ENCODE measurements around the gene ZDHHC3. TPM values are rescaled to one million over a fixed set of nuclear protein-coding genes. Genes with fewer than 3 reads are reported as not detected.

Gene ZDHHC3
- total RNA-seq, 4 donors from 2014 or later, result 59.6 to 81.3 (median 72.8) TPM

GRCh38 chr3:44910693-44911092 lies 65.3 kb downstream of the ZDHHC3 start:
- Histone ChIP-seq H3K36me3 (no peaks in the 10 kb centered on the region), H3K9me3 (no peaks in the 10 kb centered on the region), H3K27me3 (peaks cover 0 to 28% (median 0%) of the 10 kb centered on the region in 4 donors), H3K4me1 (peaks cover 0 to 1% (median 0%) of the 10 kb centered on the region in 4 donors), H3K4me3 (no peak overlapping the region), H3K27ac (replicated peaks in 1 of 4) (no peak overlapping the region)
- DNase-seq (ENCODE audit: extremely low spot score), result no peak
- WGBS, result 87% methylated on average over 3 of the region's 3 CpGs
- intact Hi-C loops (cut with DNase I), result no loop called here
- no peak for TF ChIP-seq POLR2AphosphoS5 (IDR thresholded peaks at IDR 0.05)
- no peak for TF ChIP-seq POLR2A (IDR thresholded peaks at IDR 0.05; ENCODE audit: low read depth)
- no peak for TF ChIP-seq CTCF (IDR thresholded peaks at IDR 0.05)
- no peak for TF ChIP-seq EP300 (IDR thresholded peaks at IDR 0.05)

- Histone ChIP-seq H3K4me1 (no peaks in the 10 kb centered on the region), H3K9me3 (no peaks in the 10 kb centered on the region), H3K36me3 (no peaks in the 10 kb centered on the region), H3K27ac (replicated peaks in 1 of 4) (no peak overlapping the region), H3K27me3 (peaks cover 0 to 28% (median 0%) of the 10 kb centered on the region in 4 donors), H3K4me3 (no peak overlapping the region)
- TF ChIP-seq EP300 (IDR thresholded peaks at IDR 0.05), result no peak
- TF ChIP-seq POLR2A (IDR thresholded peaks at IDR 0.05; ENCODE audit: low read depth), result no peak
- TF ChIP-seq POLR2AphosphoS5 (IDR thresholded peaks at IDR 0.05), result no peak
- no peak for TF ChIP-seq CTCF (IDR thresholded peaks at IDR 0.05)
- intact Hi-C loops (cut with DNase I), result no loop called here
- DNase-seq (ENCODE audit: extremely low spot score), result no peak
- 37% methylated on average over 2 of the region's 2 CpGs for WGBS
These were observed 66.9 kb downstream of the ZDHHC3 start for GRCh38 chr3:44909063-44909462.

GRCh38 chr3:44907612-44908011 lies 68.4 kb downstream of the ZDHHC3 start:
- H3K9me3 ChIP-seq, result no peaks in the 10 kb centered on the region
- TF ChIP-seq CTCF (IDR thresholded peaks at IDR 0.05), result no peak
- TF ChIP-seq POLR2AphosphoS5 (IDR thresholded peaks at IDR 0.05), result no peak
- TF ChIP-seq POLR2A (IDR thresholded peaks at IDR 0.05; ENCODE audit: low read depth), result no peak
- TF ChIP-seq EP300 (IDR thresholded peaks at IDR 0.05), result no peak
- H3K36me3 ChIP-seq, result no peaks in the 10 kb centered on the region
- intact Hi-C loops (cut with DNase I), result no loop called here
- H3K27me3 ChIP-seq, result peaks cover 0 to 28% (median 0%) of the 10 kb centered on the region in 4 donors
- H3K27ac ChIP-seq (replicated peaks in 1 of 4), result no peak overlapping the region
- no peaks in the 10 kb centered on the region for H3K4me1 ChIP-seq
- no peak overlapping the region for H3K4me3 ChIP-seq
- no peak for DNase-seq (ENCODE audit: extremely low spot score)
- 74% methylated on average over 4 of the region's 4 CpGs for WGBS

- WGBS, result 67% methylated on average over 4 of the region's 4 CpGs
- TF ChIP-seq POLR2A (IDR thresholded peaks at IDR 0.05; ENCODE audit: low read depth), result no peak
- TF ChIP-seq CTCF (IDR thresholded peaks at IDR 0.05), result no peak
- TF ChIP-seq EP300 (IDR thresholded peaks at IDR 0.05), result no peak
- no peak for TF ChIP-seq POLR2AphosphoS5 (IDR thresholded peaks at IDR 0.05)
- Histone ChIP-seq H3K9me3 (no peaks in the 10 kb centered on the region), H3K36me3 (no peaks in the 10 kb centered on the region), H3K4me1 (no peaks in the 10 kb centered on the region), H3K27me3 (peaks cover 0 to 28% (median 0%) of the 10 kb centered on the region in 4 donors), H3K27ac (replicated peaks in 1 of 4) (no peak overlapping the region), H3K4me3 (no peak overlapping the region)
- DNase-seq (ENCODE audit: extremely low spot score), result no peak
- intact Hi-C loops (cut with DNase I), result no loop called here
These were observed 69.0 kb downstream of the ZDHHC3 start for GRCh38 chr3:44906997-44907396.
